ENCODE results near the gene PRPF4. TPM values are rescaled to one million over a fixed set of nuclear protein-coding genes. Genes with fewer than 3 reads are reported as not detected.
"Not testable (repeated sequence)": the region's sequence is repeated elsewhere in the genome, so short reads cannot be mapped to it uniquely, and the experiment has no call there.

Gene PRPF4
- total RNA-seq, 4 donors from 2014 or later, result 17.7 to 25.8 (median 21.7) TPM

DNA sequence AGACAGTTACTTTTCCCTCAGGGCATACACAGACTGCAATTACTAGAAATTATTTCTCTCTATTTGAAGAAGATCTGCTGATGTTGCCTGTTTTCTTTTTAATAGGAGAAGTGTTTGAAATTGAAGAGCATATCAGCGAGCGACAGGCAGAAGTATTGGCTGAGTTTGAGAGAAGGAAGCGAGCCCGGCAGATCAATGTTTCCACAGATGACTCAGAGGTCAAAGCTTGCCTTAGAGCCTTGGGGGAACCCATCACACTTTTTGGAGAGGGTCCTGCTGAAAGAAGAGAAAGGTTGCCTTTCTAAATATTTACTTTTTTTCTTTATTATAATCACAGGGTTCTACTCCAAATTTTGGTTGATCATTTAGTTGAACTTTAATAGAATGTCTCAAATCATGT, 3.4 kb downstream of the PRPF4 start:
- TF ChIP-seq, protein P1, sequence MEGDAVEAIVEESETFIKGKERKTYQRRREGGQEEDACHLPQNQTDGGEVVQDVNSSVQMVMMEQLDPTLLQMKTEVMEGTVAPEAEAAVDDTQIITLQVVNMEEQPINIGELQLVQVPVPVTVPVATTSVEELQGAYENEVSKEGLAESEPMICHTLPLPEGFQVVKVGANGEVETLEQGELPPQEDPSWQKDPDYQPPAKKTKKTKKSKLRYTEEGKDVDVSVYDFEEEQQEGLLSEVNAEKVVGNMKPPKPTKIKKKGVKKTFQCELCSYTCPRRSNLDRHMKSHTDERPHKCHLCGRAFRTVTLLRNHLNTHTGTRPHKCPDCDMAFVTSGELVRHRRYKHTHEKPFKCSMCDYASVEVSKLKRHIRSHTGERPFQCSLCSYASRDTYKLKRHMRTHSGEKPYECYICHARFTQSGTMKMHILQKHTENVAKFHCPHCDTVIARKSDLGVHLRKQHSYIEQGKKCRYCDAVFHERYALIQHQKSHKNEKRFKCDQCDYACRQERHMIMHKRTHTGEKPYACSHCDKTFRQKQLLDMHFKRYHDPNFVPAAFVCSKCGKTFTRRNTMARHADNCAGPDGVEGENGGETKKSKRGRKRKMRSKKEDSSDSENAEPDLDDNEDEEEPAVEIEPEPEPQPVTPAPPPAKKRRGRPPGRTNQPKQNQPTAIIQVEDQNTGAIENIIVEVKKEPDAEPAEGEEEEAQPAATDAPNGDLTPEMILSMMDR (IDR thresholded peaks at IDR 0.05), result no peak
- no peak for TF ChIP-seq POLR2A (IDR thresholded peaks at IDR 0.05)
- H3K4me1 ChIP-seq, result peaks cover 12 to 17% of the 10 kb centered on the region in 2 donors
- H3K36me3 ChIP-seq, result peaks cover 30 to 55% of the 10 kb centered on the region in 2 donors
- 89 to 92% methylated on average over 4 of the region's 4 CpGs for WGBS, 2 donors
- H3K27me3 ChIP-seq, result no peaks in the 10 kb centered on the region
- no peak overlapping the region for H3K27ac ChIP-seq
- no peak for DNase-seq
- intact Hi-C loops (cut with DNase I), result loop anchor here (10.0 kb wide), 1 partner anchor 54 kb away; the partner anchor contains the start of genes FKBP15 and SLC31A1
- no peaks in the 10 kb centered on the region for H3K9me3 ChIP-seq
- no peak overlapping the region for H3K4me3 ChIP-seq (replicated peaks in 1 of 3)

DNA sequence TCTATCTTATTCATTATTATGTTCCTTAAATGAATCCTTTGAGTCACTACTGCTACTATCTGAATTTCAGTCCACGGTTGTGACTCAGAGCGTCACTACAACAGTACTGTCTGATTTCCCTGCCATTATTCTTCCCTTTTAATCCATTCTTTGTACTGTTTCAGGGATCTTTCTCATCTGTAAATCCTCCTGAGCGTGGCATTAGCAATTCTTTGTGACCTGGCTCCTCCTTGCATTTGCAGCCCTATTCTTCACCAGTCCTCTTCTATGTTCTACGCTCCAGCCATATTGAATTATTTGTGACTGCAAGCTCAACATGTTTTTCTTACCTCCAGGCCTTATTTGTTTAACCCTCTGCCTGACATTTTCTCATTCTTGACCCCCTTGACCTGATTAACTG, 5.9 kb downstream of the PRPF4 start:
- peaks cover 2 to 7% of the 10 kb centered on the region in 2 donors for H3K4me1 ChIP-seq
- H3K9me3 ChIP-seq, result no peaks in the 10 kb centered on the region
- H3K27ac ChIP-seq, result no peak overlapping the region
- TF ChIP-seq POLR2A (IDR thresholded peaks at IDR 0.05), result no peak
- TF ChIP-seq, protein P1 (IDR thresholded peaks at IDR 0.05), result no peak
- peaks cover 51 to 73% of the 10 kb centered on the region in 2 donors for H3K36me3 ChIP-seq
- H3K4me3 ChIP-seq (replicated peaks in 1 of 3), result no peak overlapping the region
- WGBS, 2 donors, result 97 to 99% methylated on average over 4 of the region's 4 CpGs
- H3K27me3 ChIP-seq, result no peaks in the 10 kb centered on the region
- intact Hi-C loops (cut with DNase I), result no loop called here
- DNase-seq, result no peak

DNA sequence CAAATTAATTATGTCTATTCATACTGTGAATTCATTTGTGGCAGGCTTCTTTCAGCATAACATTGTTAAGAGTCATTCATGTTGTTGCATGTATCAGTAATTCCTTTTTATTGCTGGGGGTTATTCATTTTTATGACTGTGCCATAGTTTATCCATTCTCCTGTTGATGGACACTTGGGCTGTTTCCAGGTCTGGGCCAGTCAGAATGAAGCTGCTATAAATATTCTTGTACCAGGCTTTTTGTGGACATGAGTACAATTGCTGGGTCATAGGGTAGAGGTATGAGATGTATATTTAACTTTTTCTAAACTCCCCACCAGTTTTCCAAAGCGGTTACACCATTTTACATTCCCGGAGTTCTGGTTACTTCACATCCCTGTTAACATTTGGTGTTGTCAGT, 13.6 kb downstream of the PRPF4 start:
- TF ChIP-seq, protein P1 (IDR thresholded peaks at IDR 0.05), result no peak
- no peak for TF ChIP-seq POLR2A (IDR thresholded peaks at IDR 0.05)
- peaks cover 80% of the 10 kb centered on the region in 2 donors for H3K36me3 ChIP-seq
- no peak overlapping the region for H3K4me3 ChIP-seq (replicated peaks in 1 of 3)
- H3K27ac ChIP-seq, result no peak overlapping the region
- WGBS, 2 donors, result 91 to 98% methylated on average over 2 of the region's 2 CpGs
- no peak for DNase-seq
- intact Hi-C loops (cut with DNase I), result no loop called here
- H3K9me3 ChIP-seq, result no peaks in the 10 kb centered on the region
- no peaks in the 10 kb centered on the region for H3K27me3 ChIP-seq
- no peaks in the 10 kb centered on the region for H3K4me1 ChIP-seq

- no peak overlapping the region for H3K4me3 ChIP-seq (replicated peaks in 1 of 3)
- H3K4me1 ChIP-seq, result no peaks in the 10 kb centered on the region
- intact Hi-C loops (cut with DNase I), result no loop called here
- WGBS, 2 donors, result 96 to 98% methylated on average over 6 of the region's 6 CpGs
- H3K9me3 ChIP-seq, result no peaks in the 10 kb centered on the region
- TF ChIP-seq, protein P1 (IDR thresholded peaks at IDR 0.05), result no peak
- no peak for TF ChIP-seq POLR2A (IDR thresholded peaks at IDR 0.05)
- peaks cover 70 to 71% of the 10 kb centered on the region in 2 donors for H3K36me3 ChIP-seq
- no peak overlapping the region for H3K27ac ChIP-seq
- H3K27me3 ChIP-seq, result no peaks in the 10 kb centered on the region
- no peak for DNase-seq
These were observed 14.7 kb downstream of the PRPF4 start for GRCh38 chr9:113290052-113290607.

DNA sequence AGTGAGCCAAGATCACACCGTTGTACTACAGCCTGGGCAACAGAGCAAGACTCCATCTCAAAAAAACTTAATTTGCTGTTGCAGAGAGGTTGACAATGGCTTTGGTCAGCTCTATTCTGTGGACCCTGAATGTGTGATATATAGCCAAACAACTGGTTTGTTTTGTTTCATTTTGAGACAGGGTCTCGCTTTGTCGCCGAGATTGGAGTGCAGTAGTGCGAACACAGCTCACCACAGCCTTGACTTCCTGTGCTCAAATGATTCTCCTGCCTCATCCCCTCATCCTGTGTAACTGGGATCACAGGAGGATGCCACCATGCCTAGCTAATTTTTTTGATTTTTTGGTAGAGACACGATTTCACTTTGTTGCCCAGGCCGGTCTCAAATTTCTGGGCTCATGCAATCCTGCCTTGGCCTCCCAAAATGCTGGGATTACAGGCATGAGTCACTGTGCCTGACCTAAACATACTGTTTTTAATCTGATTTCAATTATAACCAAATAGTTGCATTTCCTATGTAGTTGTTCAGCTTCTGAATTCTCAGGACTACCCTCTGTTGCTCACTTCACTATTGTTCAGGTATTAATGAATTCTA, 17.9 kb downstream of the PRPF4 start:
- no peak for DNase-seq
- H3K4me3 ChIP-seq (replicated peaks in 1 of 3), result no peak overlapping the region
- intact Hi-C loops (cut with DNase I), result no loop called here
- WGBS, 2 donors, result 90% methylated on average over 7 of the region's 7 CpGs
- H3K36me3 ChIP-seq, result peaks cover 48 to 54% of the 10 kb centered on the region in 2 donors
- H3K4me1 ChIP-seq, result no peaks in the 10 kb centered on the region
- H3K27ac ChIP-seq, result no peak overlapping the region
- no peaks in the 10 kb centered on the region for H3K27me3 ChIP-seq
- TF ChIP-seq, protein P1 (IDR thresholded peaks at IDR 0.05), result no peak
- H3K9me3 ChIP-seq, result no peaks in the 10 kb centered on the region

- H3K27me3 ChIP-seq; DNase-seq; intact Hi-C loops (cut with DNase I); H3K4me1 ChIP-seq; H3K4me3 ChIP-seq (replicated peaks in 1 of 3); H3K27ac ChIP-seq; H3K9me3 ChIP-seq: not testable (repeated sequence)
- 86 to 90% methylated on average over 8 of the region's 8 CpGs for WGBS, 2 donors
- H3K36me3 ChIP-seq, result peaks cover 19 to 26% of the 10 kb centered on the region in 2 donors
These were observed 20.8 kb downstream of the PRPF4 start for GRCh38 chr9:113296247-113296646.

Data from thyroid gland (tissue), 4 donors.